Loucy (cell line): ENCODE data around the gene ACTN1.

Experiments used
- H2AFZ ChIP-seq: fragments of 200-600 bp; sonication (generic); 2 replicates; pipeline ENCODE4 v1.6.0; 2016; ENCODE audit warnings: antibody characterized with exemption, mild to moderate bottlenecking, low read length, moderate library complexity
- H3F3A ChIP-seq: fragments of 200-600 bp; 2 replicates; pipeline ENCODE4 v1.6.0; 2016; ENCODE audit warnings: antibody characterized with exemption, low read depth, mild to moderate bottlenecking
- H3K27me3 ChIP-seq: fragments of 200-600 bp; sonication (generic); 2 replicates; pipeline ENCODE4 v1.6.1; 2014; ENCODE audit warnings: low read length, mild to moderate bottlenecking; ENCODE audit not compliant: insufficient read depth, poor library complexity, severe bottlenecking
- H3K36me3 ChIP-seq: fragments of 200-600 bp; sonication (generic); 2 replicates; pipeline ENCODE4 v1.6.1; 2016; ENCODE audit warnings: low read length; ENCODE audit not compliant: insufficient read depth
- H3K4me1 ChIP-seq: fragments of 200-600 bp; sonication (generic); 2 replicates; pipeline ENCODE4 v1.5.1; 2014; ENCODE audit warnings: low read length, mild to moderate bottlenecking; ENCODE audit not compliant: insufficient read depth, poor library complexity, severe bottlenecking
- H3K4me2 ChIP-seq: fragments of 200-600 bp; sonication (generic); 2 replicates; pipeline ENCODE4 v1.6.0; 2014; ENCODE audit warnings: antibody characterized with exemption, low read length, low read depth, mild to moderate bottlenecking; ENCODE audit not compliant: poor library complexity, severe bottlenecking
- H3K4me3 ChIP-seq: fragments of 200-600 bp; sonication (generic); 2 replicates; pipeline ENCODE4 v1.5.1; 2014; ENCODE audit warnings: low read length, mild to moderate bottlenecking, mixed read lengths; ENCODE audit not compliant: poor library complexity, severe bottlenecking
- H3K79me2 ChIP-seq: fragments of 200-600 bp; sonication (generic); 2 replicates; pipeline ENCODE4 v1.6.1; 2014; ENCODE audit warnings: low read length; ENCODE audit not compliant: insufficient read depth
- H3K9ac ChIP-seq: fragments of 200-600 bp; sonication (generic); 2 replicates; pipeline ENCODE4 v1.6.0; 2014; ENCODE audit warnings: mild to moderate bottlenecking, low read depth, low read length, moderate library complexity; ENCODE audit not compliant: poor library complexity, severe bottlenecking
- H3K9me2 ChIP-seq: fragments of 200-600 bp; sonication (generic); replicated peaks from 2 replicates; pipeline ENCODE4 v1.6.1; 2016; ENCODE audit warnings: low read depth, low read length, mixed read lengths
- H3K9me3 ChIP-seq: fragments of 200-600 bp; sonication (generic); 2 replicates; pipeline ENCODE4 v1.6.1; 2014; ENCODE audit warnings: mild to moderate bottlenecking, antibody characterized with exemption, low read length, low read depth; ENCODE audit not compliant: insufficient read depth
- H4K20me1 ChIP-seq: fragments of 200-600 bp; sonication (generic); 2 replicates; pipeline ENCODE4 v1.6.0; 2014; ENCODE audit warnings: antibody characterized with exemption, low read length, mild to moderate bottlenecking; ENCODE audit not compliant: insufficient read depth, poor library complexity, severe bottlenecking
- EZH2phosphoT487 ChIP-seq: fragments of 200-600 bp; IDR thresholded peaks from 2 replicates; pipeline ENCODE4 v1.6.1; 2018; ENCODE audit warnings: antibody characterized with exemption, mild to moderate bottlenecking, moderate library complexity, borderline replicate concordance
- TF ChIP-seq, protein P1 (sequence below): fragments of 200-600 bp; sonication (generic); conservative IDR thresholded peaks from 2 replicates; pipeline ENCODE4 v1.5.1; 2014; ENCODE audit warnings: mild to moderate bottlenecking, antibody characterized with exemption, low read length

Gene ACTN1

DNA sequence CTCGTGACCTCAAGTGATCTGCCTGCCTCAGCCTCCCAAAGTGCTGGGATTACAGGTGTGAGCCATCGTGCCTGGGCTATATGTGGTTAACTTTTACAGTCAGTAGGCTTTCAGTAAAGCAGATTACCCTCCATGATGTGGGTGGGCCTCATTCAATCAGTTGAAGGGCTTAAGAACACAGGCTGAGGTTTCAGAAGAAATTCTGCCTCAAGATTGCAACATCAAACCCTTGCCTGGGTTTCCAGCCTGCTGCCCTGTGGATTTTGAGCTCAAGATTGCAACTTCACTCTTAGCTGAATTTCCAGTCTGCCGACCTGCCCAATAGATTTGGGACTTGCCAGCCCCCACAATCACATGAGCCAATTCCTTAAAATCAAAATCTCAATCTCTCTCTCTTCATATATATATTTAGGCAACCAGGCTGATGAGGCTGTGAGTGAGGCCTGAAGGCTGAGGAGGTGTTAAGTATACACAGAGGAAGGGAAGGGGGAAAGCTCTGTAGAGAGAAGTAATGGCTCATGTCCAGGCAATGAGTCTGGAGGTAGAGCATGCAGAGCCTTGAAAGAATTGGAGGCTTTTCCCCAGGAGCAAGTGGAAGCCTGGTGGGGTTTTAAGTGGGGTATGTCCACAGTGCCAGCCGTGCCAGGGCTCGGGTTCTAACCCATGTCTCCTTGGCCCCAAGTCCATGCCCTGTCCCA lies 33.3 kb upstream of the ACTN1 start:
- no peaks in the 10 kb centered on the region for H3K9me2 ChIP-seq
- no peaks in the 10 kb centered on the region for H3K27me3 ChIP-seq
- H3K4me2 ChIP-seq, result no peak overlapping the region
- no peak for TF ChIP-seq EZH2phosphoT487
- TF ChIP-seq, protein P1, sequence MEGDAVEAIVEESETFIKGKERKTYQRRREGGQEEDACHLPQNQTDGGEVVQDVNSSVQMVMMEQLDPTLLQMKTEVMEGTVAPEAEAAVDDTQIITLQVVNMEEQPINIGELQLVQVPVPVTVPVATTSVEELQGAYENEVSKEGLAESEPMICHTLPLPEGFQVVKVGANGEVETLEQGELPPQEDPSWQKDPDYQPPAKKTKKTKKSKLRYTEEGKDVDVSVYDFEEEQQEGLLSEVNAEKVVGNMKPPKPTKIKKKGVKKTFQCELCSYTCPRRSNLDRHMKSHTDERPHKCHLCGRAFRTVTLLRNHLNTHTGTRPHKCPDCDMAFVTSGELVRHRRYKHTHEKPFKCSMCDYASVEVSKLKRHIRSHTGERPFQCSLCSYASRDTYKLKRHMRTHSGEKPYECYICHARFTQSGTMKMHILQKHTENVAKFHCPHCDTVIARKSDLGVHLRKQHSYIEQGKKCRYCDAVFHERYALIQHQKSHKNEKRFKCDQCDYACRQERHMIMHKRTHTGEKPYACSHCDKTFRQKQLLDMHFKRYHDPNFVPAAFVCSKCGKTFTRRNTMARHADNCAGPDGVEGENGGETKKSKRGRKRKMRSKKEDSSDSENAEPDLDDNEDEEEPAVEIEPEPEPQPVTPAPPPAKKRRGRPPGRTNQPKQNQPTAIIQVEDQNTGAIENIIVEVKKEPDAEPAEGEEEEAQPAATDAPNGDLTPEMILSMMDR, result no peak
- no peak overlapping the region for H3K4me3 ChIP-seq
- no peaks in the 10 kb centered on the region for H4K20me1 ChIP-seq
- H3K9ac ChIP-seq, result no peak overlapping the region
- no peaks in the 10 kb centered on the region for H3K79me2 ChIP-seq
- peaks cover 6% of the 10 kb centered on the region for H3K4me1 ChIP-seq
- no peaks in the 10 kb centered on the region for H3K9me3 ChIP-seq
- no peak overlapping the region for H2AFZ ChIP-seq
- H3K36me3 ChIP-seq, result no peaks in the 10 kb centered on the region
- no peaks in the 10 kb centered on the region for H3F3A ChIP-seq

DNA sequence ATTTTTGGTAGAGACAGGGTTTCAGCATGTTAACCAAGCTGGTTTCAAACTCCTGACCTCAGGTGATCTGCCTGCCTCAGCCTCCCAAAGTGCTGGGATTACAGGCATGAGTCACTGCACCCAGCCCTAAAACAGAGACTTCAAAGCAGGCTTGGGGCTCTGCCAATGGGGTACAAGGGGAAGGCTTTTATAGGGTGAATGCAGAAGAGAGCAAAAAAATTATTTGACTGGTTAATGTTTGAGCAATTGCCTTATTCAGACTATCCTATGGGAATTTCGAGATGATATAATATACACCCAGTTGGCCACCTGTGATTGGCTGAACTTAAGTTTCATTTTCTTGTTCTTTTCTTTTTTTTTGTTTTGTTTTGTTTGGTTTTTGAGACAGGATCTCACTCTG lies 31.5 kb upstream of the ACTN1 start:
- Histone ChIP-seq H3K4me2 (no peak overlapping the region), H2AFZ (no peak overlapping the region)

DNA sequence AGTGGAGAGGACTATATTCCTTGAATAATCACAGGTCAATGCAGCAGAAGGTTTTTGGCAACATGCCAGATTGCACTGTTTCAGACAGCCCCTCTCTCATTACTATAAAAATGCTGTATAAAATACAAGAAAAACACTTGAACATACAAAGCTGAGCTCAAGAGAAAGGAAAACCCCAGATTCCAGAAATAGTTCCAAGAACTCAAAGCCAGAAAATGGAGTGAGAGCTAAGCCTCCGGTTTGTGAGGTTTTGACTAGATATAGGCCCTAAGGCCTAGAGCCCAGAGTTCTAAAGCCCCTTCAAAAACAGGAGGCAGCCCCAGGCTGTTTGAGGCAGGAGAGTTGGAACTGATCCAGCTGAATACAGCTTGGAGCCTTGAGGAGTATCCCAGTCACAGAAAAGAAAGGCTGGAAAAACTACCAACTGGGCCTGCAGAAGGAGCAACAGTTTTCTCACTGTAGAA lies 29.4 kb upstream of the ACTN1 start:
- no peak for TF ChIP-seq EZH2phosphoT487
- TF ChIP-seq, protein P1, result no peak
- Histone ChIP-seq H2AFZ (no peak overlapping the region), H3K9me3 (no peaks in the 10 kb centered on the region), H3K4me2 (no peak overlapping the region), H4K20me1 (no peaks in the 10 kb centered on the region), H3F3A (no peaks in the 10 kb centered on the region), H3K9ac (no peak overlapping the region), H3K27me3 (no peaks in the 10 kb centered on the region), H3K4me3 (no peak overlapping the region), H3K79me2 (no peaks in the 10 kb centered on the region), H3K4me1 (no peaks in the 10 kb centered on the region), H3K36me3 (no peaks in the 10 kb centered on the region), H3K9me2 (no peaks in the 10 kb centered on the region)

More for the DNA sequence above, 31.5 kb upstream of the ACTN1 start:
- H3K4me1 ChIP-seq, result peaks cover 6% of the 10 kb centered on the region
- H4K20me1 ChIP-seq, result no peaks in the 10 kb centered on the region
- H3K9ac ChIP-seq, result no peak overlapping the region
- H3K4me3 ChIP-seq, result no peak overlapping the region
- H3K79me2 ChIP-seq, result no peaks in the 10 kb centered on the region
- TF ChIP-seq EZH2phosphoT487, result no peak
- TF ChIP-seq, protein P1, result no peak
- no peaks in the 10 kb centered on the region for H3F3A ChIP-seq
- H3K9me2 ChIP-seq, result no peaks in the 10 kb centered on the region
- H3K9me3 ChIP-seq, result no peaks in the 10 kb centered on the region
- no peaks in the 10 kb centered on the region for H3K27me3 ChIP-seq
- no peaks in the 10 kb centered on the region for H3K36me3 ChIP-seq
